Prostate gland (tissue), 2 donors: ENCODE measurements around the gene SLK. TPM values are rescaled to one million over a fixed set of nuclear protein-coding genes. Genes with fewer than 3 reads are reported as not detected.

Source experiments
- DNase-seq: peaks from one replicate; pipeline ENCODE4 v3.0.0-alpha.2; 2019; ENCODE audit warnings: low spot score
- H3K27ac ChIP-seq, 2 donors: fragments of 200-600 bp; sonication (generic); 2 replicates each; pipeline ENCODE4 v1.5.1; 2017 to 2019
- H3K27me3 ChIP-seq: fragments of 200-600 bp; sonication (generic); replicated peaks from 2 replicates; pipeline ENCODE4 v1.5.1; 2019; ENCODE audit not compliant: insufficient read depth
- H3K36me3 ChIP-seq, 2 donors: fragments of 200-600 bp; sonication (generic); 1 replicate in 1 of 2; 2 replicates in 1 of 2; pipeline versions ENCODE4 v1.5.1 to v1.8.1; 2017 to 2019
- H3K4me1 ChIP-seq: fragments of 200-600 bp; sonication (generic); replicated peaks from 2 replicates; pipeline ENCODE4 v1.5.1; 2019
- H3K4me3 ChIP-seq, 2 donors: fragments of 200-600 bp; sonication (generic); 2 replicates each; pipeline ENCODE4 v1.5.1; 2017 to 2019
- H3K9me3 ChIP-seq: fragments of 200-600 bp; sonication (generic); 2 replicates; pipeline ENCODE4 v1.5.1; 2017
- POLR2A ChIP-seq: fragments of 450-650 bp; IDR thresholded peaks from one replicate; pipeline ENCODE4 v1.6.1; 2016; ENCODE audit warnings: antibody characterized with exemption, mild to moderate bottlenecking
- POLR2AphosphoS5 ChIP-seq: sonication (generic); formaldehyde crosslinking; IDR thresholded peaks from one replicate; pipeline ENCODE4 v1.6.1; 2017; ENCODE audit warnings: antibody characterized with exemption
- WGBS: methylation state at CpG from one replicate; pipeline ENCODE4 v1.1.5; 2018; 5-methylcytosine and 5-hydroxymethylcytosine counted together
- intact Hi-C: fragments of 100-400 bp; cut with DNase I; formaldehyde crosslinking; loops from one replicate; pipeline ENCODE4 v1.14.2; 2022
- total RNA-seq, 2 donors: library from RNA; depleted of rRNA; stranded (reverse); fragments of >200 nt; gene quantifications; one replicate each; pipeline ENCODE4 v1.1.0, GENCODE V29; 2016
- TF ChIP-seq, protein P1 (sequence below), 4 experiments: fragments of 200-600 bp in 2 of 4; fragments of 450-650 bp in 2 of 4; sonication (generic) in 2 of 4; IDR thresholded peaks; 1 replicate in 3 of 4; 2 replicates in 1 of 4; pipeline ENCODE4 v1.5.1; 2016 to 2019; ENCODE audit warnings: antibody characterized with exemption in 4 of 4, mild to moderate bottlenecking in 2 of 4, moderate library complexity in 2 of 4

SLK gene
- total RNA-seq, 2 donors from 2014 or later, result 30.7 to 55.8 TPM

DNA sequence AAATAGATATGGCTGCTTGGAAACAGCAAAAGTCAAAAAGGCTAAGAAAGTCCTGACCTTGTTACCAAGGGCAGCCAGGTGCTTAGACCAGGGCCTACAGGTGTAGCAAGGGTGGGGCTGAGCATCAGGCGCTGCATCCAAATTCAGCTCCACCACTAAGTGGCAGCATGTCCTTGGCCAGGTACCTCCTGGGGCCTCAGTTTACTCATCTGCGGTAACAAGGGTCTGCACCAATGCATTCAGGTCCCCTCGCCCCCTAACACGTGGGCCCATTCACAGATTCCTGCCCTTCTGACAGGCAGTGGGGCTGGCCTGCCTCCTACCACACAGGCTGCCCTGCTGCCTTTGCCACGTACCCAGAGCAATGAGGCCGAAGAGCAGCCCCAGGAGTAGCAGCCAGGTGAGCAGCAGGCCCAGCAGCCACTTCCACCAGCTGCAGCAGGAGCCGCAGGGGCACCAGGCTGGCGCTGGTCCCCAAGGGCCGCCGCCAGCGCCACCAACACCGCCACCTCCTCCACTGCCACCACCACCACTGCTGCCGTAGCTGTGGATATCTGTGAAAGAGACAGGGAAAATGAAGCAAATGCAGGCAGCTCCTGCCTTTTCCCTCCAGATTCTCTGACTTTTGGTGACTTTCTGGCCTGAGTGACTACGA lies 89.8 kb downstream of the SLK start:
- intact Hi-C loops, result no loop called here
- WGBS, result 82% methylated on average over 13 of the region's 14 CpGs
- Histone ChIP-seq H3K27ac (no peak overlapping the region), H3K27me3 (no peaks in the 10 kb centered on the region), H3K9me3 (no peaks in the 10 kb centered on the region), H3K4me3 (no peak overlapping the region), H3K4me1 (no peaks in the 10 kb centered on the region), H3K36me3 (no peaks in the 10 kb centered on the region)
- DNase-seq, result no peak
- TF ChIP-seq POLR2A (no peak), POLR2AphosphoS5 (no peak)
- TF ChIP-seq, protein P1, sequence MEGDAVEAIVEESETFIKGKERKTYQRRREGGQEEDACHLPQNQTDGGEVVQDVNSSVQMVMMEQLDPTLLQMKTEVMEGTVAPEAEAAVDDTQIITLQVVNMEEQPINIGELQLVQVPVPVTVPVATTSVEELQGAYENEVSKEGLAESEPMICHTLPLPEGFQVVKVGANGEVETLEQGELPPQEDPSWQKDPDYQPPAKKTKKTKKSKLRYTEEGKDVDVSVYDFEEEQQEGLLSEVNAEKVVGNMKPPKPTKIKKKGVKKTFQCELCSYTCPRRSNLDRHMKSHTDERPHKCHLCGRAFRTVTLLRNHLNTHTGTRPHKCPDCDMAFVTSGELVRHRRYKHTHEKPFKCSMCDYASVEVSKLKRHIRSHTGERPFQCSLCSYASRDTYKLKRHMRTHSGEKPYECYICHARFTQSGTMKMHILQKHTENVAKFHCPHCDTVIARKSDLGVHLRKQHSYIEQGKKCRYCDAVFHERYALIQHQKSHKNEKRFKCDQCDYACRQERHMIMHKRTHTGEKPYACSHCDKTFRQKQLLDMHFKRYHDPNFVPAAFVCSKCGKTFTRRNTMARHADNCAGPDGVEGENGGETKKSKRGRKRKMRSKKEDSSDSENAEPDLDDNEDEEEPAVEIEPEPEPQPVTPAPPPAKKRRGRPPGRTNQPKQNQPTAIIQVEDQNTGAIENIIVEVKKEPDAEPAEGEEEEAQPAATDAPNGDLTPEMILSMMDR (IDR thresholded peaks at IDR 0.05), result no peak

- no peak for TF ChIP-seq POLR2AphosphoS5
- TF ChIP-seq, protein P1 (IDR thresholded peaks at IDR 0.05), result no peak
- TF ChIP-seq POLR2A, result no peak
- no peaks in the 10 kb centered on the region for H3K9me3 ChIP-seq
- intact Hi-C loops, result no loop called here
- H3K27me3 ChIP-seq, result no peaks in the 10 kb centered on the region
- H3K4me3 ChIP-seq, result no peak overlapping the region
- no peak overlapping the region for H3K27ac ChIP-seq
- no peaks in the 10 kb centered on the region for H3K4me1 ChIP-seq
- H3K36me3 ChIP-seq, result no peaks in the 10 kb centered on the region
- WGBS, result 73% methylated on average over 6 of the region's 6 CpGs
- no peak for DNase-seq
These were observed 90.8 kb downstream of the SLK start for GRCh38 chr10:104057717-104058116.

GRCh38 chr10:104059364-104059763 lies 92.4 kb downstream of the SLK start:
- no peak overlapping the region for H3K27ac ChIP-seq
- intact Hi-C loops, result no loop called here
- WGBS, result 79% methylated on average over 4 of the region's 4 CpGs
- H3K4me3 ChIP-seq, result no peak overlapping the region
- TF ChIP-seq, protein P1 (IDR thresholded peaks at IDR 0.05), result no peak
- H3K4me1 ChIP-seq, result no peaks in the 10 kb centered on the region
- no peak for DNase-seq
- H3K27me3 ChIP-seq, result no peaks in the 10 kb centered on the region
- no peaks in the 10 kb centered on the region for H3K36me3 ChIP-seq
- no peaks in the 10 kb centered on the region for H3K9me3 ChIP-seq

GRCh38 chr10:104061196-104061595 lies 94.3 kb downstream of the SLK start:
- intact Hi-C loops, result no loop called here
- TF ChIP-seq POLR2A (no peak), POLR2AphosphoS5 (no peak)
- TF ChIP-seq, protein P1 (IDR thresholded peaks at IDR 0.05), result no peak
- H3K4me3 ChIP-seq, result no peak overlapping the region
- H3K27me3 ChIP-seq, result no peaks in the 10 kb centered on the region
- 96% methylated on average over 6 of the region's 6 CpGs for WGBS
- DNase-seq, result no peak
- H3K4me1 ChIP-seq, result no peaks in the 10 kb centered on the region
- no peaks in the 10 kb centered on the region for H3K36me3 ChIP-seq
- no peaks in the 10 kb centered on the region for H3K9me3 ChIP-seq
- H3K27ac ChIP-seq, result no peak overlapping the region

- no peak for DNase-seq
- Histone ChIP-seq H3K4me3 (no peak overlapping the region), H3K36me3 (no peaks in the 10 kb centered on the region), H3K27me3 (no peaks in the 10 kb centered on the region), H3K4me1 (no peaks in the 10 kb centered on the region), H3K9me3 (no peaks in the 10 kb centered on the region), H3K27ac (no peak overlapping the region)
- TF ChIP-seq POLR2A (no peak), POLR2AphosphoS5 (no peak)
- TF ChIP-seq, protein P1 (IDR thresholded peaks at IDR 0.05), result no peak
- WGBS, result 94% methylated on average over 1 of the region's 1 CpG
- intact Hi-C loops, result no loop called here
These were observed 98.8 kb downstream of the SLK start for GRCh38 chr10:104065748-104066147.
